T-helper 17 cell (primary cell): ENCODE data around the gene ROGDI. TPM values are rescaled to one million over a fixed set of nuclear protein-coding genes. Genes with fewer than 3 reads are reported as not detected.
A peak's percentile ranks its signal among the peaks of the same experiment; 100 is the strongest.

Experiments used
- ATAC-seq: fragments of 150-1000 bp; cut with Tn5 transposase; 2 replicates; pipeline ENCODE4 v1.10.0; 2021; ENCODE audit warnings: mild to moderate bottlenecking, moderate library complexity
- DNase-seq, 3 donors: peaks; one replicate each; pipeline versions ENCODE4 v3.0.0 to v3.0.0-alpha.2; 2020 to 2021
- H3K9me3 ChIP-seq: one replicate; pipeline ENCODE4 v1.7.0; 2013; ENCODE audit warnings: low read length, mild to moderate bottlenecking; ENCODE audit not compliant: control insufficient read depth, poor library complexity, severe bottlenecking
- H3K27ac Mint-ChIP-seq: one replicate; pipeline ENCODE4 v1.8.0; 2022; ENCODE audit warnings: mild to moderate bottlenecking, moderate library complexity, mixed read lengths
- H3K27me3 Mint-ChIP-seq: one replicate; pipeline ENCODE4 v1.8.0; 2022; ENCODE audit warnings: mixed read lengths
- H3K36me3 Mint-ChIP-seq: one replicate; pipeline ENCODE4 v1.8.0; 2022; ENCODE audit warnings: low read depth, mixed read lengths
- H3K4me1 Mint-ChIP-seq: one replicate; pipeline ENCODE4 v1.8.0; 2022; ENCODE audit warnings: mild to moderate bottlenecking, mixed read lengths
- H3K4me3 Mint-ChIP-seq: one replicate; pipeline ENCODE4 v1.8.0; 2022; ENCODE audit warnings: mild to moderate bottlenecking, moderate library complexity, mixed read lengths
- total RNA-seq, 4 donors: library from RNA in 2 of 4; stranded (reverse) in 2 of 4; gene quantifications; one replicate each; pipeline ENCODE4 v1.2.3 and lab custom pipeline; 2022 to 2026

ROGDI gene, protein sequence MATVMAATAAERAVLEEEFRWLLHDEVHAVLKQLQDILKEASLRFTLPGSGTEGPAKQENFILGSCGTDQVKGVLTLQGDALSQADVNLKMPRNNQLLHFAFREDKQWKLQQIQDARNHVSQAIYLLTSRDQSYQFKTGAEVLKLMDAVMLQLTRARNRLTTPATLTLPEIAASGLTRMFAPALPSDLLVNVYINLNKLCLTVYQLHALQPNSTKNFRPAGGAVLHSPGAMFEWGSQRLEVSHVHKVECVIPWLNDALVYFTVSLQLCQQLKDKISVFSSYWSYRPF
- total RNA-seq: 10 to 100 TPM; 15.0 to 21.2 TPM
- total RNA-seq (lab: John Stamatoyannopoulos, UW): 5.2 to 7.5 reads per million in 2 donors

DNA sequence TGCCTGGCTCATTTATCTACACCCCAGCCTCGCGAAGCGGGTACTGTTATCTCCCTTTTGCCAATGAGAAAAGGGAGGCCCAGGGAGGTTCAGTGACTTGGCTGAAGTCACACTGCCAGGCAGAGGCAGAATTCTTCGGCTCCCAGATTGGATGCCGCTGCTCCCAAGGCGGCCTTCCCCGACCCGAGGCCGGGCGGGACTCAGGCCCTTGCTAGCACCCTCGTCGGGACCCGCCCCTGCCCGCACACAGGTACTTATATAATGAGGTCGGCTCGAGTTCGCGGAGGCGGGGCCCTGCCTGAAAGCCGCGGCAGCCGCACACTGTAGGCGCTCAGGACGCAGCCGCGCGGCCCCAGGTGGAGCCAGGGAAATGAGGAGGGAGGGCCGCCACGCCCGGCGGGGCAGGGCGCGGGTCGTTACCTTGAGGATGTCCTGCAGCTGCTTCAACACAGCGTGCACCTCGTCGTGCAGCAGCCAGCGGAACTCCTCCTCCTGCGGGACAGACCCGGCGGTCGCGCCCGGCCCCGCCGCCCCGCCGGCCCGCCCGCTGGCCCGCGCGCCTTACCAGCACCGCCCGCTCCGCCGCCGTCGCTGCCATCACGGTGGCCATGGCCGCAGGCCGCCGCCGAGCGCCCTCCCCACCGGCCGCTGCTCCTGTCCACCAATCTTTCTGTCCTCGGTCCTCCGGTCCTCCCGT is at the start of gene ROGDI:
Gene ROGDI, minus strand, starts transcription at position 672 of the 697 bp plus-strand sequence. Its CDS starts 62 bp downstream, at position 610.
- Mint-ChIP-seq H3K4me1 (peaks cover 7% of the 10 kb centered on the region), H3K36me3 (no peaks in the 10 kb centered on the region), H3K27me3 (no peaks in the 10 kb centered on the region), H3K27ac (peak within 1 kb of the TSS; percentile 87), H3K4me3 (peak within 1 kb of the TSS; percentile 90)
- ATAC-seq (peak; percentile 78), DNase-seq (peak; percentile 77 to 87 (median 84))
- H3K9me3 ChIP-seq: no peaks in the 10 kb centered on the region

DNA sequence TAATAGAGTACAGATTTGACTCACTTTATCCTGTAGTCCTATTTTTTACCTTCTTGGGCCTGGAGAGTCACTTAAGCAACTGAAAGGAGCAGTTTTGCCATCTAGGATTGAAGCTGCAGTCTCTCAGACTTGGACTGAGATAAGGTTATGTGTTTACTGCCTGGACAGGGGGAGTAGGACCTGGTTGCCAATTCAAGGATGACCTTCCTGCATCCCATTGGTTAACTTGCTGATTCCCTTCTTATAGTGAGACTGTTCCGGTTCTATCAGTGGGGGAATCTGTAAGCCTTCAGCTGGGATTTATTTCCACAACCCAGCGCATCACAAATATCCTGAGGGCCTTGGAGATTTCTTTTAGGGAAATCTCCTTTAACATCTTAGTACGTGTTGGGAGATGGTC is 47.8 kb upstream of the ROGDI start:
- Mint-ChIP-seq H3K36me3 (no peaks in the 10 kb centered on the region), H3K27me3 (no peaks in the 10 kb centered on the region), H3K4me1 (peaks cover 35% of the 10 kb centered on the region), H3K27ac (no peak overlapping the region), H3K4me3 (no peak overlapping the region)
- ATAC-seq (no peak), DNase-seq (no peak)
- no peaks in the 10 kb centered on the region for H3K9me3 ChIP-seq

- H3K36me3 Mint-ChIP-seq: no peaks in the 10 kb centered on the region
- H3K4me1 Mint-ChIP-seq: peaks cover 35% of the 10 kb centered on the region
- H3K4me3 Mint-ChIP-seq: peak overlapping the region; percentile 91
- no peaks in the 10 kb centered on the region for H3K9me3 ChIP-seq
- H3K27me3 Mint-ChIP-seq: no peaks in the 10 kb centered on the region
- peak overlapping the region; percentile 79 for H3K27ac Mint-ChIP-seq
- peak; percentile 11 for ATAC-seq
- peak in 2 of 3 donors; percentile 20 to 21 for DNase-seq
Measured at GRCh38 chr16:4847774-4848587, 45.5 kb upstream of the ROGDI start.

DNA sequence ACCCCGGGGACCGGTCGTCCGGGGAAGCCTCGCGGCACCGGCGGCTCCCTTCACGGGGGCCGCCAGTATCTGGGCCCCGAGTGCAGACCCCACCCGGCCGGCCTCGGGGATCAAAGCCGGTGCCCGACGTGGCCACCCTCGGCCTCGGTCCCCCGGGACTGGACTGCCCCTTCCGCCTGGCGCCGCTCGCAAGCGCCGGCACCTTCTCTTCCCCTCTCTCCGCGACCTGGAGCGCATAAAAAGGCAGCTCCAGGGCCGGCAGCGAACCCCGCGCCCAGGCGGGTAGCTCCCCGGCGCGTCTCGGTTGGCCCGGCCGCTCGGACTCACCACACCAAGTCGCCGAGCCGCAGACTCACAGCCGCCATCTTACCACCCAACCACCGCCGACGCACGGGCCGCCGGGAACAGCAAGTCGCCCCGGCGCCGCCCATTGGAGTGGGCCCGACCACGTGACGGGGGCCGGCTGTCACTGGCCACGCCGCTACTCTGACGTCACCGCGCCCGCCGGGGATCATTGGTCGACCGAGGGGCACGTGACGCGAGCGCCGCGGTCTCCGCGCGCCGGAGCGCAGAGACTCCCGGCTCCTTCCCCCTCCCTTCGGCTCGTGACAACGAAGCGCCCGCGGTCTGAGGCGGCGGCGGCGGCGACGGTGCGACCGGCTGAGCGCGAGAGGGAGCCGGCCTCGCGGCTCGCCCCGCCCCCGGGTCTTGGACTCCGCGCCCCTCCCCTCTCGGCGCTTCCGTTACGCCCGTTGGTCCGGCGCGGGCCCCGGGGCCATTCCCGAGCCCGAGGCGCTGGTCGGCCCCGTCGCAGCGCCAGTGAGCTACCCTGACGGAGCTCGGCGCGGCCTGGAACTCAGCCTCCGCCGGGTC is 44.7 kb upstream of the ROGDI start, which contains the start of the genes GLYR1 and UBN1:
Gene GLYR1, minus strand, starts transcription at position 388 of the 873 bp plus-strand sequence. Its CDS starts 23 bp downstream, at position 365.
Gene UBN1, plus strand, starts transcription at position 581 of the 873 bp plus-strand sequence. CDS start 5,437 bp downstream, outside the sequence.
- peak; percentile 93 for ATAC-seq
- H3K4me1 Mint-ChIP-seq: peaks cover 33% of the 10 kb centered on the region
- peak within 1 kb of the TSS; percentile 79 for H3K27ac Mint-ChIP-seq
- H3K4me3 Mint-ChIP-seq: peak within 1 kb of the TSS; percentile 91
- H3K9me3 ChIP-seq: no peaks in the 10 kb centered on the region
- no peaks in the 10 kb centered on the region for H3K27me3 Mint-ChIP-seq
- no peaks in the 10 kb centered on the region for H3K36me3 Mint-ChIP-seq
- DNase-seq: peak; percentile 98 to 100 (median 100)

DNA sequence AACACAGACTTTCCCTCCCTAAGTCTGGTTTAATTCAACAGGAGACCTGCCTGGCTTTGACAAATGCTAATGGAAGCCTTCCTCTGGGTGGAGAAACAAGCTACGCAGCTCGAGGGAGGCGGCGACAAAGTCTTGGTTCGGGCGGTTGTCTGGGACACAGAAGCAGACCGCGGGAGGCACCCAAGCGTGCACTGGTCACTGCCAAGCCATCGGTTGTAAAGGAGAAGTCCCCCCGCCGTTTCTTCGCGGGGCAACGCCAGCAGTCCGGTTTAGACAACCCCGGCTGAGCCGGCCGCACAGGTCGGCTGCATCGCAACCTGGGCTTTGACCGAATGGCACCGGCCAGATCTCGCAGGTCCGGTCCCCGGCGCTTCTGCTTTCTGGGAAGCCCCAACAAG is 44.1 kb upstream of the ROGDI start:
- H3K4me3 Mint-ChIP-seq: peak overlapping the region; percentile 85
- H3K4me1 Mint-ChIP-seq: peaks cover 30% of the 10 kb centered on the region
- peak overlapping the region; percentile 73 for H3K27ac Mint-ChIP-seq
- H3K27me3 Mint-ChIP-seq: no peaks in the 10 kb centered on the region
- H3K36me3 Mint-ChIP-seq: no peaks in the 10 kb centered on the region
- H3K9me3 ChIP-seq: no peaks in the 10 kb centered on the region
- DNase-seq (peak in 1 of 3 donors; percentile 7), ATAC-seq (no peak)

DNA sequence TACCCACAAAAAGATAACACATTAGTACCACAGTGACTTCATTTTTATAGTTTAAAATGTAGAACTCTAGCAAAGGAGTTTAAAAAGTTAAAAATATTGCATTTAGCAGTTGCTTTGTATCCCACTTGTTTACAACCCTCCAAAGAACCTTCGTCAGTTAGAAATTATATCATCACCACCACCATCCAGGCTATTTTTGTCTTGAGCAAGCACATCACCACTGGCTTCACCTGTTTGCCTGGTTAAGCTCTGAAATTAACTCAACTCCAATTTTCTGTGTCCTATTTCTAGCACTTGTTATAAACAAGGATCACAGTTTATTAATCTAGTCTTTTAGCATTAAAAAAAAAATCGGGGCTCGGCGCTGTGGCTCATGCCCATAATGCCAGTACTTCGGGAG is 38.6 kb upstream of the ROGDI start:
- Mint-ChIP-seq H3K4me3 (no peak overlapping the region), H3K4me1 (peaks cover 29% of the 10 kb centered on the region), H3K36me3 (peaks cover 6% of the 10 kb centered on the region), H3K27ac (peak overlapping the region; percentile 39), H3K27me3 (no peaks in the 10 kb centered on the region)
- H3K9me3 ChIP-seq: no peaks in the 10 kb centered on the region
- DNase-seq (no peak), ATAC-seq (no peak)

GRCh38 chr16:4839942-4840341 is 37.5 kb upstream of the ROGDI start:
- Mint-ChIP-seq H3K36me3 (peaks cover 6% of the 10 kb centered on the region), H3K27me3 (no peaks in the 10 kb centered on the region), H3K27ac (peak overlapping the region; percentile 39), H3K4me1 (peaks cover 21% of the 10 kb centered on the region), H3K4me3 (no peak overlapping the region)
- ATAC-seq (no peak), DNase-seq (no peak)
- no peaks in the 10 kb centered on the region for H3K9me3 ChIP-seq

DNA sequence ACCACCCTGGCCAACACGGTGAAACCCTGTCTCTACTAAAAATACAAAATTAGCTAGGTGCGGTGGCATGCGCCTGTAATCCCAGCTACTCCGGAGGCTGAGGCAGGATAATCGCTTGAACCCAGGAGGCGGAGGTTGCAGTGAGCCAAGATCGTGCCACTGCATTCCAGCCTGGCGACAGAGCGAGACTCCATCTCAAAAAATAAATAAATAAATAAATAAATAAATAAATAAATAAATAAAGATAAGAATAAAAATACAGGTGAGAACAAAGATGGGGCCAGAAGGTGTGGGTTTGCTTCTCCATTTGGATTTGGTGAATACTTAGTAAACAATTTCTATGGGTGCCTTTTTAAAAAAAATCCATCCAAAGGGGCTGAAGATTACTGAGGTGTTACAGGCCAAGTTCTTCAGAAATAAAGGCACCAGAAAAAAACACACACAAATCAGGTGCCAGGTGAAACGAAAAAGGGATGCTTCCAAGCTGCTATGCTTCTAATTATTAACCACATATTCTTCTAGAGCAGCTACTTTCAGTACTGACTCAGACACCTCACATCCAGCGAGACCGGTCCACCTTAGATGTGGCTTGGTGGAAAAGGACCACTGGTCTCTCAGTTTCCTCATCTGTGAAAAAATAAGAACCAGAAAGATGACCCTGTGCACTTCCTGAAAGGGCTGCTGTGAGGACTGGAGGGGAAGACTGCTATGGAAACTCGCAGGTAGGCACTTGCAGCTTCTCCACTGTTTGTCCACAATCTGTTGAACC is 35.5 kb upstream of the ROGDI start:
- ATAC-seq (no peak), DNase-seq (no peak)
- Mint-ChIP-seq H3K36me3 (peaks cover 6% of the 10 kb centered on the region), H3K27ac (no peak overlapping the region), H3K4me1 (peaks cover 19% of the 10 kb centered on the region), H3K27me3 (no peaks in the 10 kb centered on the region), H3K4me3 (no peak overlapping the region)
- no peaks in the 10 kb centered on the region for H3K9me3 ChIP-seq

DNA sequence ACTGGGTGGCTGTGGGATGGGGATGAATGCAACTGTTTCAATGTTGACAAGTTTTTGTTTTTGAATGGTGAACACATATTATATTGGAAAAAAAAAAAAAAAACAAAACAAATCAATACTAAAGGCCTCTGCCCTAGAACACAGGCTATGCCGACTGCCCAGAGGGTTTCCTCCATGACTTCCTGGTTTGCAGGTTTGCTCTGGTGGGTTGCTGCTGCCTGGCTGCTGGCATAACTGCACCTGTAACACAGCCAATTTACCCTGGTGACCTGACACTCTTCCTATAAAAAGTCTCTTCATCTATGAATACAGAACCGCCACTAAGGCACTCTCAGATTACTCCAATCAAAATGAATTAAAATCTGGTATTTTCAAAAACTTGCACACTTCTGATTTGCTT is 34.3 kb upstream of the ROGDI start:
- H3K9me3 ChIP-seq: no peaks in the 10 kb centered on the region
- Mint-ChIP-seq H3K27ac (peak overlapping the region; percentile 53), H3K4me1 (peaks cover 19% of the 10 kb centered on the region), H3K27me3 (no peaks in the 10 kb centered on the region), H3K4me3 (no peak overlapping the region), H3K36me3 (peaks cover 6% of the 10 kb centered on the region)
- DNase-seq: no peak
- ATAC-seq: no peak

- peaks cover 18% of the 10 kb centered on the region for H3K4me1 Mint-ChIP-seq
- DNase-seq (no peak), ATAC-seq (peak; percentile 4)
- no peaks in the 10 kb centered on the region for H3K27me3 Mint-ChIP-seq
- no peak overlapping the region for H3K27ac Mint-ChIP-seq
- peaks cover 9% of the 10 kb centered on the region for H3K36me3 Mint-ChIP-seq
- H3K9me3 ChIP-seq: no peaks in the 10 kb centered on the region
- no peak overlapping the region for H3K4me3 Mint-ChIP-seq
Measured at GRCh38 chr16:4833584-4833983, 31.2 kb upstream of the ROGDI start.

GRCh38 chr16:4832698-4833343 is 30.4 kb upstream of the ROGDI start:
- ATAC-seq (no peak), DNase-seq (no peak)
- Mint-ChIP-seq H3K36me3 (peaks cover 9% of the 10 kb centered on the region), H3K4me3 (no peak overlapping the region), H3K27ac (no peak overlapping the region), H3K27me3 (no peaks in the 10 kb centered on the region), H3K4me1 (peaks cover 18% of the 10 kb centered on the region)
- no peaks in the 10 kb centered on the region for H3K9me3 ChIP-seq
